H1 (cell line): ENCODE results near the gene KCTD11. TPM values are rescaled to one million over a fixed set of nuclear protein-coding genes. Genes with fewer than 3 reads are reported as not detected.

ENCODE experiments used
- CHD1 ChIP-seq: IDR thresholded peaks from 2 replicates; pipeline ENCODE4 v1.6.1; 2012; ENCODE audit warnings: low read depth, low read length, improper control_type of control experiment
- CTBP2 ChIP-seq: IDR thresholded peaks from 2 replicates; pipeline ENCODE4 v1.7.0; 2011; ENCODE audit warnings: borderline replicate concordance, mild to moderate bottlenecking, moderate library complexity, mixed read lengths, low read length; ENCODE audit not compliant: insufficient read depth, insufficient read length
- KDM1A ChIP-seq: fragments of 200-600, 300-600 bp; sonication (generic); IDR thresholded peaks from 2 replicates; pipeline ENCODE4 v1.7.1; 2016; ENCODE audit warnings: mild to moderate bottlenecking, low read length, borderline replicate concordance
- KDM5A ChIP-seq: fragments of 200-600 bp; IDR thresholded peaks from 2 replicates; pipeline ENCODE4 v1.7.1; 2012; ENCODE audit warnings: mild to moderate bottlenecking, low read length, inconsistent platforms, mixed read lengths
- NANOG ChIP-seq: IDR thresholded peaks from 2 replicates; pipeline ENCODE4 v1.6.1; 2011; ENCODE audit warnings: low read length, low read depth, mild to moderate bottlenecking, inconsistent platforms; ENCODE audit not compliant: insufficient read depth, poor library complexity, severe bottlenecking
- SIRT6 ChIP-seq: IDR thresholded peaks from one replicate; pipeline ENCODE4 v1.7.1; 2012; ENCODE audit warnings: low read length, inconsistent platforms
- SP1 ChIP-seq: IDR thresholded peaks from 2 replicates; pipeline ENCODE4 v1.6.1; 2011; ENCODE audit warnings: low read depth, low read length
- TAF1 ChIP-seq: IDR thresholded peaks from 2 replicates; pipeline ENCODE4 v1.6.1; 2011; ENCODE audit warnings: mild to moderate bottlenecking, low read depth, low read length
- polyA plus RNA-seq, 7 experiments: library from polyadenylated mRNA; depleted of rRNA in 3 of 7; stranded (reverse) in 5 of 7; unstranded in 2 of 7; fragments of >200 nt in 5 of 7; fragments of 200-250 nt in 2 of 7; gene quantifications; 1 replicate in 5 of 7; 2 replicates in 1 of 7; 4 replicates in 1 of 7; pipeline versions ENCODE4 v1.2.1 to v1.2.3, GENCODE V29; 2011 to 2013; ENCODE audit warnings: missing spikeins in 2 of 7, mixed read lengths in 2 of 7
- small RNA-seq: library from polyadenylated mRNA; stranded (forward); fragments of <200 nt; extraction: miRNeasy Mini kit (QIAGEN cat#:217004); gene quantifications from one replicate; pipeline ENCODE3, GENCODE V24; 2013; ENCODE audit not compliant: insufficient read depth
- total RNA-seq: library from RNA; stranded (reverse); fragmentation: NEBNext Ultra II Directional; extraction: Animal tissue kit (Norgen Biotek cat#: 25700); gene quantifications from 2 replicates; pipeline ENCODE4 v1.2.1, GENCODE V29; 2021
- TF ChIP-seq, protein P1 (sequence below): IDR thresholded peaks from 2 replicates; pipeline ENCODE4 v1.6.1; 2012; ENCODE audit warnings: inconsistent platforms

KCTD11 gene
- total and polyA plus RNA-seq, 2 of the 8 experiments (the other 6 are each of a cell fraction or from before 2014, with no cell fraction given) = 8.6 to 9.2 TPM

DNA sequence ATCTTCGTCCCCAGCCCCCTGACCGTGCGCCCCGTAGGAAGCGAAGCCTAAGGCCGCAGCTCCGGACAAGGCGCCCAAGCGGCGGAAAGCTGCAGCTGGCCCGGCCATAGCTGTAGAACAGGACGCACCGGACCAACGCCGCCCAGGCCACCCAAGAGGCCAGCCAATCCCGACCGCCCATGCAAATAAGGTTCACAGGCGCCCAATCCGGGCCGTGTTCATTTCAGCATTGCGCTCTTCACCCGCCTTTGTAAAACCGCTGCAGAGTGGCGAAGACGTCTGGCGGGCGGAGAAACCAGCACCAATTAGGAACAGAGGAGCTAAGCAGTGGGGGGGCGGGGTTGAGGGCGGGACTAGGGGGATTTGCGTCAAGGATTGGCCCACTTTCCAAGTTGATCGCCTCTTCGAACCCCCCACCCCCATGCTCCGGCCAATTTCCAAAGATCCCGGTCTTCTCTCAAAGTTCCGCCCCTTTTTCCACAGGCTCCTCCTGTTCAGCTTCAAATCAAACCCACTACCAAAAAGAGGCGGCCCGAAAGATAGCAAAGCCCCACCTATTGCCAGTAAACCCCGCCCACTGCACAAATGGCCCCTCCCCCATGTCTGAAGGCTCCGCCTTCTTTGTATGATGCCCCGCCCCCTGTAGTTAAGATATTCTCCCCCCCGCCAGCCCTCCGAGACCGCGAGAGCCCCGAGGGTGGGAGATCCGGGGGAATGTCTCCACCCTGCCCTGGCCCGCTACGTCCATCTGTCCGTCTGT is 52.2 kb downstream of the KCTD11 start, which contains the start of gene TMEM256 (continued):
- TF ChIP-seq KDM1A (no peak), CHD1 (no peak), SIRT6 (no peak), KDM5A (peak; percentile 73), CTBP2 (no peak), TAF1 (peak; percentile 92), NANOG (no peak), SP1 (peak; percentile 94)
- TF ChIP-seq, protein P1, sequence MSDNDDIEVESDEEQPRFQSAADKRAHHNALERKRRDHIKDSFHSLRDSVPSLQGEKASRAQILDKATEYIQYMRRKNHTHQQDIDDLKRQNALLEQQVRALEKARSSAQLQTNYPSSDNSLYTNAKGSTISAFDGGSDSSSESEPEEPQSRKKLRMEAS = 0 out of 2 replicates have a peak, but pooled peaks have one; percentile 3

Small RNAs within 50 kb of the gene (small RNA-seq; reads per million reads assigned to genes)
- gene AC026954.2 = not detected

Other genes with a start within 250 kb of the KCTD11 start
Only the 30 nearest of the 36 such genes appear.
- gene ASGR1, start 172.8 kb upstream of the KCTD11 start, total RNA-seq = 8.6 and 10.8 TPM in 2 replicates
- gene ASGR1, start 172.8 kb upstream of the KCTD11 start, polyA plus RNA-seq (2011; rRNA removed) = 14.5 and 16.1 TPM in 2 replicates
- gene DLG4, start 132.3 kb upstream of the KCTD11 start, total RNA-seq = 43.1 and 45.9 TPM in 2 replicates
- 18.9 and 35.2 TPM in 2 replicates for gene DLG4, start 132.3 kb upstream of the KCTD11 start, polyA plus RNA-seq (2011; rRNA removed)
- gene ACADVL, start 132.2 kb upstream of the KCTD11 start, total RNA-seq = 169 and 181 TPM in 2 replicates
- 231 and 317 TPM in 2 replicates for gene ACADVL, start 132.2 kb upstream of the KCTD11 start, polyA plus RNA-seq (2011; rRNA removed)
- gene DVL2, start 117.6 kb upstream of the KCTD11 start, total RNA-seq = 59.3 and 59.6 TPM in 2 replicates
- gene DVL2, start 117.6 kb upstream of the KCTD11 start, polyA plus RNA-seq (2011; rRNA removed) = 19.0 and 29.7 TPM in 2 replicates
- gene PHF23, start 112.7 kb upstream of the KCTD11 start, total RNA-seq = 62.8 and 65.1 TPM in 2 replicates
- 46.5 and 47.5 TPM in 2 replicates for gene PHF23, start 112.7 kb upstream of the KCTD11 start, polyA plus RNA-seq (2011; rRNA removed)
- gene GABARAP, start 109.7 kb upstream of the KCTD11 start, total RNA-seq = 252 and 265 TPM in 2 replicates
- gene GABARAP, start 109.7 kb upstream of the KCTD11 start, polyA plus RNA-seq (2011; rRNA removed) = 351 and 581 TPM in 2 replicates
- 120 and 123 TPM in 2 replicates for gene CTDNEP1, start 100.4 kb upstream of the KCTD11 start, total RNA-seq
- 106 and 114 TPM in 2 replicates for gene CTDNEP1, start 100.4 kb upstream of the KCTD11 start, polyA plus RNA-seq (2011; rRNA removed)
- gene ELP5, start 99.9 kb upstream of the KCTD11 start, total RNA-seq = 75.4 and 78.1 TPM in 2 replicates
- gene ELP5, start 99.9 kb upstream of the KCTD11 start, polyA plus RNA-seq (2011; rRNA removed) = 107 and 117 TPM in 2 replicates
- gene CLDN7, start 89.7 kb upstream of the KCTD11 start, total RNA-seq = 119 and 129 TPM in 2 replicates
- 118 and 196 TPM in 2 replicates for gene CLDN7, start 89.7 kb upstream of the KCTD11 start, polyA plus RNA-seq (2011; rRNA removed)
- gene SLC2A4, start 70.4 kb upstream of the KCTD11 start, total RNA-seq = 5.7 and 6.4 TPM in 2 replicates
- gene SLC2A4, start 70.4 kb upstream of the KCTD11 start, polyA plus RNA-seq (2011; rRNA removed) = 6.9 and 10.6 TPM in 2 replicates
- gene YBX2, start 57.5 kb upstream of the KCTD11 start, total RNA-seq = 27.6 and 30.5 TPM in 2 replicates
- gene YBX2, start 57.5 kb upstream of the KCTD11 start, polyA plus RNA-seq (2011; rRNA removed) = 19.2 and 35.5 TPM in 2 replicates
- gene EIF5A, start 44.5 kb upstream of the KCTD11 start, total RNA-seq = 1,158 and 1,172 TPM in 2 replicates
- gene EIF5A, start 44.5 kb upstream of the KCTD11 start, polyA plus RNA-seq (2011; rRNA removed) = 717 and 962 TPM in 2 replicates
- gene GPS2, start 36.8 kb upstream of the KCTD11 start, total RNA-seq = 67.0 and 74.8 TPM in 2 replicates
- gene GPS2, start 36.8 kb upstream of the KCTD11 start, polyA plus RNA-seq (2011; rRNA removed) = 152 and 203 TPM in 2 replicates
- 46.8 and 55.4 TPM in 2 replicates for gene NEURL4, start 22.8 kb upstream of the KCTD11 start, total RNA-seq
- 29.6 and 39.9 TPM in 2 replicates for gene NEURL4, start 22.8 kb upstream of the KCTD11 start, polyA plus RNA-seq (2011; rRNA removed)
- 45.1 and 49.2 TPM in 2 replicates for gene ACAP1, start 15.6 kb upstream of the KCTD11 start, total RNA-seq
- gene ACAP1, start 15.6 kb upstream of the KCTD11 start, polyA plus RNA-seq (2011; rRNA removed) = 11.9 and 18.0 TPM in 2 replicates
- gene TMEM95, start 3.0 kb downstream of the KCTD11 start, total RNA-seq = 0.38 TPM in 1 of 2 replicates, not detected in the other
- gene TMEM95, start 3.0 kb downstream of the KCTD11 start, polyA plus RNA-seq (2011; rRNA removed) = not detected in 2 replicates
- gene TNK1, start 28.9 kb downstream of the KCTD11 start, total RNA-seq = 7.6 and 8.7 TPM in 2 replicates
- 9.5 and 13.4 TPM in 2 replicates for gene TNK1, start 28.9 kb downstream of the KCTD11 start, polyA plus RNA-seq (2011; rRNA removed)
- gene PLSCR3, start 42.4 kb downstream of the KCTD11 start, total RNA-seq = 35.7 and 38.7 TPM in 2 replicates
- gene PLSCR3, start 42.4 kb downstream of the KCTD11 start, polyA plus RNA-seq (2011; rRNA removed) = 36.1 and 69.0 TPM in 2 replicates
- 97.0 and 104 TPM in 2 replicates for gene TMEM256, start 51.9 kb downstream of the KCTD11 start, total RNA-seq
- gene TMEM256, start 51.9 kb downstream of the KCTD11 start, polyA plus RNA-seq (2011; rRNA removed) = 350 and 405 TPM in 2 replicates
- gene NLGN2, start 55.7 kb downstream of the KCTD11 start, total RNA-seq = 62.6 and 62.8 TPM in 2 replicates
- 21.2 and 45.6 TPM in 2 replicates for gene NLGN2, start 55.7 kb downstream of the KCTD11 start, polyA plus RNA-seq (2011; rRNA removed)
- gene SPEM1, start 68.2 kb downstream of the KCTD11 start, total RNA-seq = not detected in 2 replicates
- gene SPEM1, start 68.2 kb downstream of the KCTD11 start, polyA plus RNA-seq (2011; rRNA removed) = 0.09 TPM in 1 of 2 replicates, not detected in the other
- gene SPEM2, start 73.5 kb downstream of the KCTD11 start, total RNA-seq = not detected in 2 replicates
- 0.03 and 0.17 TPM in 2 replicates for gene SPEM2, start 73.5 kb downstream of the KCTD11 start, polyA plus RNA-seq (2011; rRNA removed)
- gene SPEM3, start 76.7 kb downstream of the KCTD11 start, total RNA-seq = not detected in 2 replicates
- gene SPEM3, start 76.7 kb downstream of the KCTD11 start, polyA plus RNA-seq (2011; rRNA removed) = 0.02 TPM in 1 of 2 replicates, not detected in the other
- gene TMEM102, start 83.3 kb downstream of the KCTD11 start, total RNA-seq = 11.2 and 12.2 TPM in 2 replicates
- 10.2 and 14.9 TPM in 2 replicates for gene TMEM102, start 83.3 kb downstream of the KCTD11 start, polyA plus RNA-seq (2011; rRNA removed)
- 11.8 and 15.0 TPM in 2 replicates for gene FGF11, start 87.3 kb downstream of the KCTD11 start, total RNA-seq
- 26.1 and 42.0 TPM in 2 replicates for gene FGF11, start 87.3 kb downstream of the KCTD11 start, polyA plus RNA-seq (2011; rRNA removed)
- gene CHRNB1, start 92.9 kb downstream of the KCTD11 start, total RNA-seq = 13.8 and 14.1 TPM in 2 replicates
- 28.2 and 33.6 TPM in 2 replicates for gene CHRNB1, start 92.9 kb downstream of the KCTD11 start, polyA plus RNA-seq (2011; rRNA removed)
- gene ZBTB4, start 127.5 kb downstream of the KCTD11 start, total RNA-seq = 10.1 and 11.2 TPM in 2 replicates
- 5.9 and 8.1 TPM in 2 replicates for gene ZBTB4, start 127.5 kb downstream of the KCTD11 start, polyA plus RNA-seq (2011; rRNA removed)
- not detected in 2 replicates for gene SLC35G6, start 129.3 kb downstream of the KCTD11 start, total RNA-seq
- gene SLC35G6, start 129.3 kb downstream of the KCTD11 start, polyA plus RNA-seq (2011; rRNA removed) = 0.05 TPM in 1 of 2 replicates, not detected in the other
- 150 and 157 TPM in 2 replicates for gene POLR2A, start 132.2 kb downstream of the KCTD11 start, total RNA-seq
- gene POLR2A, start 132.2 kb downstream of the KCTD11 start, polyA plus RNA-seq (2011; rRNA removed) = 26.8 and 62.7 TPM in 2 replicates
- 5.5 and 7.2 TPM in 2 replicates for gene TNFSF12, start 196.9 kb downstream of the KCTD11 start, total RNA-seq
- gene TNFSF12, start 196.9 kb downstream of the KCTD11 start, polyA plus RNA-seq (2011; rRNA removed) = 9.6 and 15.8 TPM in 2 replicates